T-helper 1 cell treated with Interleukin-12 subunit alpha and Interleukin-12 subunit beta and Interleukin-4 antibody, amounts not matched to agents 30 μg/mL and 1 μg/mL, for 36 hours (primary cell): ENCODE results near the gene SEMA6C.

ENCODE experiments used
- H3K27ac Mint-ChIP-seq: one replicate; pipeline ENCODE4 v1.8.0; 2021; ENCODE audit warnings: mild to moderate bottlenecking, mixed read lengths
- H3K27me3 Mint-ChIP-seq: one replicate; pipeline ENCODE4 v1.8.0; 2021; ENCODE audit warnings: low read depth, mixed read lengths
- H3K36me3 Mint-ChIP-seq: one replicate; pipeline ENCODE4 v1.8.0; 2021; ENCODE audit warnings: low read depth, mixed read lengths
- H3K4me1 Mint-ChIP-seq: one replicate; pipeline ENCODE4 v1.8.0; 2021; ENCODE audit warnings: low read depth, mixed read lengths
- H3K4me3 Mint-ChIP-seq: one replicate; pipeline ENCODE4 v1.8.0; 2021; ENCODE audit warnings: mild to moderate bottlenecking, moderate library complexity, mixed read lengths
- H3K9me3 Mint-ChIP-seq: one replicate; pipeline ENCODE4 v1.8.0; 2021; ENCODE audit warnings: mixed read lengths

SEMA6C gene

DNA sequence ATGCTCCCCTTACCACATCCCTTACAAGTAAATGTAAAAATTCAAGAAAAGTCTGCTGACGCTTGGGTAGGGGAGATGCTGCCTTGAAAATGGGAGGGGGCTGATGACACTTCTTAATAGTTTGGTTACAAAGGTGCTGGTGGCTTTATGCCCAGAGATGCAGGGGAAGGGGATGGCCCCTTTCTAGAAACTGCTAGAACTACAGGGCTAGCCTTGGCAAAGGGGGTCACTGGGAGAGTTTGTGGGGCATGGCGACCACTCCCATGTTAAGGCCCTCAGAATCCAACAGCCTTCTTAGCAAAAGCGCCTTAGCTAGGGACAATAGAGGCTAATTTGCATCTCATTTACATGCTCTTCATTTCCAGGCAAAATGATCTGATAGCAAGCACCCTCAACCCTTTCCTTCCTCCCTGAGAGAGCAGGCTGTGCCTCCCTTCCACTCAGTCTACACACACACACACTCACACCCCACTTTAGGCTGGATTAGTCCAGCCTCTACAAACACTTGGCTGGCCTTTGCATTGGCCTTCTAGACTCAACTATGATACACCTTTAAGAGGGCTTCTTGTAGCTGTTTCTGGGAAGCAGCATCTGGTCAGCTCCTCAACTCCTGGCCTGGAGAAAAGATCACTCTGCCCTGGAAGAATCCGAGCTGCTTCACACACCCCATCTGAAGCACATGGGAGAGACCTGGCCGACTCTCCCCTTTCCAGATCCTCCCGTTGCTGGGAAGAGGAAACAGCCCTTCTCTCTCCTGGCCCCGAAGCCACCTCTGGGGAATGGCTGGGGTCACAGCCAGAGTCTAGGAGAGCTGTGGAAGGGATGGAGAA lies 1.7 kb downstream of the SEMA6C start:
- Mint-ChIP-seq H3K27ac (no peak overlapping the region), H3K27me3 (peaks cover 20% of the 10 kb centered on the region), H3K4me3 (no peak overlapping the region), H3K36me3 (peaks cover 2% of the 10 kb centered on the region), H3K4me1 (peaks cover 11% of the 10 kb centered on the region), H3K9me3 (no peaks in the 10 kb centered on the region)

DNA sequence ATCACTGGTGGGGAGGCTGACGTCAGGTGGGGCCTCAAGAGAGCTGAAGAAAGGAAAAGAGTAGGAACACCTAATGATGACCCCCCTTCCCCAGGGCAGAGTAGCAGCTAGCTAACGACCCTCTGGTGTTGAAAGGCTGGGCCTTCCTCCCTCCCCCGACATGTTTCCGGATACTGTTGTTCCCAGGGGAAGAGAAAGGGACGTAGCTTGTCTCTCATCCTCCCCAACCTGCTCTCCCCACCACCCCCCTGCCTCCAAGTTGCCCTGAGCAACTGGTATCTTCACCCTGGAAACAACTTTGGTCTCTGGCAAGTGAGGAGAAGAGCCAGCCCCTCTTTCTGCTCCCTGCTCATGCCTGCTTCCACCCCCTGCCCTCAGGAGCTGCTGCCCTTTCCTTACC lies 2.4 kb downstream of the SEMA6C start:
- peaks cover 11% of the 10 kb centered on the region for H3K4me1 Mint-ChIP-seq
- no peak overlapping the region for H3K4me3 Mint-ChIP-seq
- H3K27me3 Mint-ChIP-seq, result peaks cover 20% of the 10 kb centered on the region
- no peak overlapping the region for H3K27ac Mint-ChIP-seq
- peaks cover 2% of the 10 kb centered on the region for H3K36me3 Mint-ChIP-seq
- no peaks in the 10 kb centered on the region for H3K9me3 Mint-ChIP-seq

DNA sequence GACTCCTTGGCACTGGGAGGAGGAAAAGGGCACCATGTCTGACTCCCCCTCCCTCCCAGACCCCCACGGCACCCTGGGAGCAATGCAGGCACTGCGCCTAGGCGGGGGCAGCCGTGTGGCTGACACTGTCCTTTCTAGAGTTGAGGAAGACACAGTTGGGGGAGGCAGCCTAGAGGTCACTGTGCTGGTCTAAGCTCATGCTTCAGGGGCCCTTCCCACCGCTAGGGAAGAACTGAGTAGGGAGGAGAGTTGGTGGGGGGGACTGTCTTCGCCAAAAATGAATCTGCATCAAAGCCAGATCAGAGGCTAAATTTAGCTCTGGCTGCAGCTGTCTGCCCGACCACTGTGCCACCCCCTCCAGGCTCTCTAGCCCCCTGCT lies 3.4 kb downstream of the SEMA6C start:
- peaks cover 15% of the 10 kb centered on the region for H3K27me3 Mint-ChIP-seq
- H3K4me1 Mint-ChIP-seq, result peaks cover 11% of the 10 kb centered on the region
- H3K4me3 Mint-ChIP-seq, result no peak overlapping the region
- no peaks in the 10 kb centered on the region for H3K9me3 Mint-ChIP-seq
- no peak overlapping the region for H3K27ac Mint-ChIP-seq
- H3K36me3 Mint-ChIP-seq, result peaks cover 2% of the 10 kb centered on the region

DNA sequence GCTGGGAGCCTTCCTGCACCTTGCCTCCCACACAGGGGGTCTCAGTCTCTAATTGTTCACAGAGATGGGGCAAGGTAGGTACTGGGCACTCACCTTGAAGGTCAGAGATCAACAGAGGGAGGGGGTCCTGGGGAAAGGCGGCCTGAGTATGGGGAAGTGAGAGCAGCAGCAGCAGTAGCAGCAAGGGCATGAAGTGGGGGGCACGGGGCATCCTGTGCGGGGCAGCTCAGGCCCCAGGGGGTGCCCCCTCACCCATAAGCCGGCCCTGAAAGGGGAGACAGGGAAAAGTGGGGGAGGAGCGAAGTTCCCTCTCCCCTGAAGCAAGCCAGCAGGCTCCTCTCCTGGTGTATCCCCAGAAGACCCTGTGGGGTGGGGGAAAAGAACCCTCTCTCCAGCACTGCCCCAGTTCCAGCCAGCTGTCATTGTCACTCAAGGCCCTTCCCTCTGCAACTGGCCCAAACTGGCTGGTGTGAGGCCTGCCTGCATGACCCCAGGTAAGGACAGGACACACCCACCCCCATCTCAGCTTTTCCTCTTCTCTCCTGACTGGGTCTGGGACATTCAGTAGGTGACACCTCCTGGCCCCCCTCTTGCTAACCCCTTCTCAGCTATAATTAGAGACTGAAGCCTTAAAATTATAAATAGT lies 3.9 kb downstream of the SEMA6C start:
- Mint-ChIP-seq H3K9me3 (no peaks in the 10 kb centered on the region), H3K4me3 (no peak overlapping the region), H3K27ac (no peak overlapping the region), H3K4me1 (peaks cover 11% of the 10 kb centered on the region), H3K36me3 (no peaks in the 10 kb centered on the region), H3K27me3 (peaks cover 15% of the 10 kb centered on the region)

DNA sequence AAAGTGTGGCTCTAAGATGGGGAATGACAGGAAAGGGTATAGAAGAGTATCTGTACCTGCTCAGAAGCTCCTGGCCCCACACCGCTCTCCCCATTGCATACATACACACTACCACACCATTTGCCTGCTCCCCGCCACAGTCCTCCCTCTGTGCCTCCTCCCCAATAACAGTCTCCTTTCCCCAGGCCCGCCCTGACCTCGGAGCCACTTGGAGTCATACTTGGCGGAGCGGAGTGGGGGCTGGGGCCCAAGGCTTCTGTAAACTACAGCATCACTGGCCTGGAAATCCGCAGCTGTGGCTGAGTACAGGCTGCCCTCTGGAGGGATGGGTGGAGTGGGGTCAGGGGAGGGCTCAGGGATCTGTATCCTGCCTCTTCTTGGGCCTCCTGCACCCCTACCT lies 8.6 kb downstream of the SEMA6C start:
- H3K36me3 Mint-ChIP-seq, result no peaks in the 10 kb centered on the region
- H3K27me3 Mint-ChIP-seq, result no peaks in the 10 kb centered on the region
- no peak overlapping the region for H3K27ac Mint-ChIP-seq
- peaks cover 2% of the 10 kb centered on the region for H3K4me1 Mint-ChIP-seq
- no peaks in the 10 kb centered on the region for H3K9me3 Mint-ChIP-seq
- no peak overlapping the region for H3K4me3 Mint-ChIP-seq

DNA sequence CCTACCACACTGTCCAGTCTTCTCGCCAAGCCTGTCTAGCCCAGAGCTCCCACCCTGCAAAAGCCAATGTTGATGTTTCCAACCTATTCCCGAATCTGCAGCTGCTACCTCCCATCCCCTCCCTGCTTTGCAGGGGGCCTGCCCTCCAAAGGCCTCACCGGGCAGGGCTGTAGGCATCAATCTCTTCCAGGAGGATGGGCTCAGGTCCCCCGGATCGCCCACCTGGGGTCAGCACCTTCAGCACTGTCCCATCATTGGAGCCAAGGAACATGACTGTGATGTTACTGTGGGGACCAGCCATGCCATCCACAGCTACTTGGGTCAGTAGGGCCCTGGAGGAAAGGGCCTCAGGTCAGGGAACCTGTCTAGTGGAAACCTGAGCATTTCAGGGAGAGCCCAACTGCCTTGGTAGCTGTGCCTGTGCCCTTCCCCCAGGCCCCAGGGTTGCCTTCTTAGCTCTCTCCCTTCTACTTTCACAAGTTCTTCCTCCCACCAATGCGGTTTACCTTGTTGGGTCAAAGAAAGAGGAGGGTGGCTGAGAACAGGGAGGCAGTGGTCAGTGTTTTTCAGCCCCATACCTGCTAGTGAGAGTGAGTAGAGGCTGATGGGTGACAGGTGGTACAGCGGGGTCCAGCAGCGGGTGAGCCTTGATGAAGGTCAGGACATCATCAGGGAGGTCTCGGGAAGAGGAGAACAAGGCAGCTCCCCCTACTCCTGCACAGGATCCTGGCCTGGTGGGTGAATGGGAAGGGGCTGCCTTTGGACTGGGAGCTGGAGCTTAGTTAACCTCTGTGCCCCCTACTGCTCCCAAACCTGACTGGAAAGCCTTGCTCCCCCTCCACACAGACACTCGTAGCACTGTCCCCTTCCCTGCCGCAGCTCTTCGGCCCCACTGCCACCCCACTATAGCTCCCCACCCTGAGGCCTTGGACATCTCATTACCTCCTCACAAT lies 10.7 kb downstream of the SEMA6C start:
- peaks cover 8% of the 10 kb centered on the region for H3K27me3 Mint-ChIP-seq
- peaks cover 5% of the 10 kb centered on the region for H3K4me1 Mint-ChIP-seq
- no peak overlapping the region for H3K27ac Mint-ChIP-seq
- no peak overlapping the region for H3K4me3 Mint-ChIP-seq
- no peaks in the 10 kb centered on the region for H3K36me3 Mint-ChIP-seq
- H3K9me3 Mint-ChIP-seq, result no peaks in the 10 kb centered on the region

DNA sequence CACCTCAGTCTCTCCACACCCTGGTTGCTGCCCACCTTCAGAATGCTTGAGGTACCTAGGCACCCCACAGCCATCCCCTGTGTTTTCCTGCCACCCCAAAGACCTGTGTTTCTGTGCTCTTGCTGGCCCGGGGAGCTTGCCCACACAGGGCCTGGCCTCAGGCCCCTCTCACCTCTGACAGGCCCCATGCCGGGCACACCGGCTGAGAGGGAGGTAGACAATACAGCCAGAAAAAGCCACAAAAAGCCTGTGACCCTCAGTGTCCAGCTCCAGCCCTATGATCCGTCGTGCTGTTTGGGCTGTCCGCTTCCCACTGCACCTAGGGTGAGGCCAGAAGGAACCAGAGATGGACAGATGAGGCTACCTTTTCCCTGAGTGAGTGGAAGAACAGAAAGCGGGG lies 11.4 kb downstream of the SEMA6C start:
- Mint-ChIP-seq H3K27ac (no peak overlapping the region), H3K4me3 (no peak overlapping the region), H3K36me3 (no peaks in the 10 kb centered on the region), H3K27me3 (peaks cover 12% of the 10 kb centered on the region), H3K9me3 (no peaks in the 10 kb centered on the region), H3K4me1 (peaks cover 7% of the 10 kb centered on the region)

DNA sequence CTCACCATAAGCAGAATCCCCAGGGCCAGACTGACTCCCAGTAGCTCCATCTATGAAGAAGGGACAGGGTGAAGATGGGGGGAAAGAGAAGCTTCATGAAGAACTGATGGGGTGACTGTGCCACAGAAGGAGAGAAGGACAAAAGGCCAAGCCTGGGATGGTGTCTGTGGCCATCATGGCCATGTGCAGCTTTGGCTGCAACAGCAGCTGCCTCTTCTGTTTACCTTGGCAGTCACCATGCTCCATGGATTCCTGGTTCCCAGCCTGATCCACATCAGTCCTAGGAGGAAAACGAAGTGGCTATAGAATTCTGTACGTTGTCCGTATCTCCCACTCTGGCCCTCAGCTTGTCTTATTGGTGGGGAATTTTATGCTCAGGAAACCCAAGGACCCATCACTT lies 12.0 kb downstream of the SEMA6C start:
- H3K27ac Mint-ChIP-seq, result no peak overlapping the region
- H3K27me3 Mint-ChIP-seq, result peaks cover 12% of the 10 kb centered on the region
- no peak overlapping the region for H3K4me3 Mint-ChIP-seq
- H3K4me1 Mint-ChIP-seq, result peaks cover 7% of the 10 kb centered on the region
- H3K9me3 Mint-ChIP-seq, result no peaks in the 10 kb centered on the region
- H3K36me3 Mint-ChIP-seq, result no peaks in the 10 kb centered on the region

DNA sequence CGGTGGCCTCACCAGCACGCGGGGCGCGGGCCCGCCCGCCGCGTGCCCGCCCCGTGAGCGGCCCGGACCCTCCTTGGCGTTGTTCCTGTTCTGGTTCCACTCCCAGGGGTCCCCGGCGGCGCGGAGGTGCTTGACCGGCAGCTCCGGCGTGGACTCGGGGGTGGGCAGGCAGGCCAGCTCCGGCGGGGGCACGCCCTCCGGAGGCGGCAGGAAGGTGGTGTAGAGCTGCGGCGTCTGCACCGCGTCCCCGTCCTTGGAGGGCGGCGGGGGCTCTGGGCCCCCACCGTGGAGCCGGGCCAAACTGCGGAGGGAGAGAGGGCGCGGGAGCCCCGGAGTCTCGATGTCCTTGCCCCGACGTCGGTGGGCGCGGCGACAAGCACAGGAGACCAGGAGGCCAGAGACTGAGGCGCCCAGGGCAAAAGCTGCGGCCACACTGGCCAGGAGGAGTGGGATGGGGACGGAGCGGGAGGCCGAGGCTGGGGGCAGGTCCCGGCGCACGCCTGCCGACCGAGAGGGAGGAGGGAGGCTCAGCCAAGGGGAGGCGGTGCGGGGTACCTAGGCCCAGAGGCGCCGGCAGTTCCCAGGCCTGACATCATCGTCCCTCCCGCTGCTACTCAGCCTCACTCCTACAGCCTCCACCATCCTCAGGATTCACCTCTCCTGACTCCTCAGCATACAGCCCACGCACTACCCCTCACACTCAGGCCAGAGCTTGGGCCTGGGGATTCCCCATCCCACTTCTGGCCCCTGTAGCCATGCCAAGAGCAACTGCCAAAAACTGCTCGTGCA lies 13.2 kb downstream of the SEMA6C start:
- Mint-ChIP-seq H3K4me3 (no peak overlapping the region), H3K27me3 (peaks cover 12% of the 10 kb centered on the region), H3K9me3 (no peaks in the 10 kb centered on the region), H3K4me1 (peaks cover 7% of the 10 kb centered on the region), H3K27ac (no peak overlapping the region), H3K36me3 (no peaks in the 10 kb centered on the region)

DNA sequence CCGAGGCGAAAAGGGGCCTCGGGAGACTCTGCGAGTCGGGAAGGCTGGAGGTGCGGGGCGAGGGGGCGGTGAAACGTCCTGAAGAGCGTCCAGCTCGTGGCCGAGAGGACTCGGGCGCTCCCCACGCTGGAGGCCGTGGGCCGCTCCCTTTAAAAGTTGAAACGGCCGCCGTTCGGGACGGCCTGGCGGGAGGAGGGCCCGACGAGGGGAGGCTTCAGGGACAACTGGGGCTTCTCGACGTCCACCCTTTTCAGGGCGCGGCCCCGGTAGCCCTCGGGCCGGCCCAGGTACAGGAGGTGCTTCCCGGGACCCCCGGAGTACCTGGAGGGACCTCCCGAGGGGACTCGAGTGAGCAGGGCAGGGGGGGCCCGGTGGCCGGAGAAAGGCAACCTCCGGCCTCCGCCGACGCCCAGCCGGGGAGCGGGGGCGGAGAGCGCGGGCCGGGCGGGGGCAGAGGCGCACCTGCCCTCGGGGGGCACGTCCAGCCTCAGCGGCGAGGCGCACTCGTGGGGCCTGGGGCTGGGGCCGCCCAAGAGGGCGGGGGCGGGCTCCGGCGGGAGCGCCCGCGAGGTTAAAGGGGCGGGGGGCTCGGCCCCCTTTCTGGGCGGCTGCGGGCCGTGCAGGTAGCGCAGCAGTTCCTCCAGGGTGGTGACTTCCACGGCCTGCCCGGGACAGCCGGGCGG lies 14.0 kb downstream of the SEMA6C start:
- Mint-ChIP-seq H3K27ac (no peak overlapping the region), H3K9me3 (no peaks in the 10 kb centered on the region), H3K4me3 (no peak overlapping the region), H3K4me1 (peaks cover 7% of the 10 kb centered on the region), H3K36me3 (no peaks in the 10 kb centered on the region), H3K27me3 (peaks cover 12% of the 10 kb centered on the region)

DNA sequence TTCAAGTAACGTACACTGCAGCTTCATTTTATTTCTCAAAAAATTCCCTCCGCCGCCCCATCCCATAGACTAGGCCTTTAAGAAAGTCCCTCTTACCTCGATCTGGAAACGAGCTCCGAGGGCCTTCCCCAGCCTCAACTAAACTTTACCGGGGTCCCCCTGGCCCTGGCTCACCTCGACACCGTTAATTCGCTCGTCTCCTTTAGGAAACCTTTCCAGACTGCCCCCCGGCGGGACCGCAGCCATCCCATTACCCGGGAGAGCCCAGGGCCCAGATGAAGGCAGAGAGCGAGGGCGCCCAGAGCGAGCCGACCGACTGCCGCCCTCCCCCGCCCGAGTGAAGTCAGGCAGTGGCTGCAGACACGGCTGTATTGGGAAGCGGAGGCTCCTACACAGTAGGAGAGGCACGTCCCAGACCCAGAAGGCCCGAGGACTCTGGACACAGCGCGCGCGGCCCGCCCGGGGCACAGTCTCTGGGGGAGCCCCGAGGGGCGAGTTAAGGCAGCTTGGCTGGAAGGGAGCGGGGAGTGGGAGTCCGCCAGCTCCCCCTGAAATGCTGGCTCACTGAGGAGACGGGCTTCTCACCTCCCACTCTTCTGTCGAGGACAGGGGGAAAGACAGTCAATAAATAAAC lies 14.6 kb downstream of the SEMA6C start:
- H3K4me3 Mint-ChIP-seq, result peak overlapping the region; percentile 51
- peaks cover 7% of the 10 kb centered on the region for H3K4me1 Mint-ChIP-seq
- H3K36me3 Mint-ChIP-seq, result no peaks in the 10 kb centered on the region
- H3K9me3 Mint-ChIP-seq, result no peaks in the 10 kb centered on the region
- peaks cover 12% of the 10 kb centered on the region for H3K27me3 Mint-ChIP-seq
- H3K27ac Mint-ChIP-seq, result peak overlapping the region; percentile 69

DNA sequence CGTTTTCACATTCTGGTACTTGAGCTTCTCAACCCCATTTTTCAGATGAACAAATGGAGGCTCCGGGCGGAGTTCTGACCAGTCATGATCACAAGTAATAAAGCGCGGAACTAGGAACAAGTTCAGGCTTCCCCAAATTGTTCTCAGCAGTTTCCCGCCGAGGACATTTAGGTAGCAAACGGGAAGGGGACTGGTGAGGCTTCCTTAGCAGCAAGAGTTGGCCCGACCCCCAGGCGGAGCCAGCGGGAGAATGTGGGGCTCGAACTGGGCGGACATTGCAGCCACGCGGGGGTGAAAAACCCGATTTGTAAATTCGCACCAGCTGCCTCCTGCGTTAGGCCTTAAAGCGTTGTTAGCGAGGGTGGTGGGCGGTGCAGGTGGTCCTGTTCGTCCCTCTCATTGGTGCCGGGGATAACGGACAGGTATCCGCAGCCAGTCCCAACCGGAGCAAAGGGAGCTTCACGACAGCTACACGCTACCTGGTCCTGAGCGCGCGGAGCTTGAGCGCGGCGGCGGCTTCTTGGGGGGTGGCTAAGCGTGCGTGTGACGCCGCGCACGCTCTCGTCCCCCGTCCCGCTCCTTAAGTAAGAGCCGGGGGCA lies 15.3 kb downstream of the SEMA6C start:
- Mint-ChIP-seq H3K4me3 (peak overlapping the region; percentile 51), H3K27me3 (peaks cover 12% of the 10 kb centered on the region), H3K4me1 (peaks cover 7% of the 10 kb centered on the region), H3K27ac (peak overlapping the region; percentile 69), H3K36me3 (no peaks in the 10 kb centered on the region), H3K9me3 (no peaks in the 10 kb centered on the region)

DNA sequence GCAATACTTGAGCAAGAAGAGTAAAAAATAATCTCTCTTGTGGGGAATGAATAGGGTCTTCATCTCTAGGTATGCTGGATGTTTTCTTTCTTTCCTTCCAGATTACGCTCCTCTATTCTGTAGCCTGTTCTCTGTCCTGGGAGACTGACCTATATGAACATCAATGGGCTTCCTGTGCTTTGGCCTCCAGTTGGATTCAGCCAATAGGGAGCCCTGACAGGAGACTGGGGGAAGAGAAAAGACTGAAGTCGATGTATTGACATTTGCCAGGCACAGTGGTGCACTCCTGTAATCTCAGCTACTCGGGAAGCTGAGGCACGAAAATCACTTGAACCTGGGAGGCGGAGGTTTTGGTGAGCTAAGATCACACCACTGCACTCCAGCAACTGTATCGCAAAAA lies 17.6 kb downstream of the SEMA6C start:
- Mint-ChIP-seq H3K9me3 (no peaks in the 10 kb centered on the region), H3K27me3 (peaks cover 12% of the 10 kb centered on the region), H3K4me1 (peaks cover 5% of the 10 kb centered on the region), H3K36me3 (no peaks in the 10 kb centered on the region), H3K4me3 (no peak overlapping the region), H3K27ac (no peak overlapping the region)
